ENCODE measurements around the gene COL1A2.

Gene COL1A2

DNA sequence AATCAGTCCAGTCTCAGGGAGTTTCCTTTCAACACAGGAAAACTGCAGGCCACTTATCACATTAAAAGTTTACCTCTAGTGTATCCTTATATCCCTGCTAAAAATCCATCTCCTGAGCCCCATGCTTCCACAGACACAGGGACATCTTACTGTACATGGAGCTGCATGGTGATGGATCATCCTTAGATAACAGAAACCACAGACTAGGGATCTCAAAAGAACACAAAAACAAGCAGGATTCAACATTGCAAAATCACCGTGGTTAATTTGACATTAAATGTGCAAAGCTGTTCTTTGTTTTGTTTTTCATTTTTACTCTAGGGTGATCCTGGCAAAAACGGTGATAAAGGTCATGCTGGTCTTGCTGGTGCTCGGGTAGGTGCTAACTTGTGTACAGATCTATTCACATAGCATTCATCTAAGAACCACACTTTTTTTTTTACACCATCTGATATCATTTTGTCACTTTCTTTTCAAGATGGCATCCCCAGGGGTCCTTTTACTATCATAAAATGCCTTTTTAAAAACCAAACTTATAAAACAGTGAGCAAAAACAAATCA, 18.1 kb downstream of the COL1A2 start:
- no peak for DNase-seq

DNA sequence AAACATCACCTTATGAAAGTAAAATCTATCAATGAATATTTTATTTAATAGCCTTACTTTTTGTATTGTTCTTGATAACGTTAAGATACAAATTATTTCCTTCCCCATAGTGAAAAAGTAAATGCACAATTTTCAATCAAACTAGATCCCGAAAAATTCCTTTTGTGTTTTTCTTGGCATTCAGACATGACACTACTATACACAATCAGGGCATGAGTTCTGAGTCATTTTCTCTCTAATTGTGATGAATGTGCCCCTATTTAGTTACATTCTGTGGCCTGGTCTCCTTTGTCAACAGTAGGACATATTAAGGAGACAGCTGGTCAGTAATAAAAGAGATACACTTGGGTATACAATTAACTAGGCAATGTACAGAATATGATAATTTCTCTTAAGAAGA, 19.8 kb downstream of the COL1A2 start:
- DNase-seq = no peak

DNA sequence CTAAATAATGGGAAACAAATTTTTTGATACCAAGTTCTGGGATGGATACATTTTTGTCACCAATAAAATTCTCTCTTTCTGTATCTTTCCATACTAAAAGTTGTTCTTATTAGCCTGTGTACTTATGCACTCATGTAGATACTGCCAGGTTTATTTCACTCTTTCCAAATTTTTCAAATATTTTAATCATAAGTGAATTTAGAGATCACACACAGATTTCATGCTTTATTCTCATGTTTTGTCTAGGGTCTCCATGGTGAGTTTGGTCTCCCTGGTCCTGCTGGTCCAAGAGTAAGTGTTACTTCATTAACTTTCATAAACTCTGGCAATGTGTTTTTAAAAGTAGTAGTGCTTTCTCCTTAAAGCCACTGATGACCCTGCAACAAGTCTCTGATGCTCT, 20.3 kb downstream of the COL1A2 start:
- DNase-seq = no peak

DNA sequence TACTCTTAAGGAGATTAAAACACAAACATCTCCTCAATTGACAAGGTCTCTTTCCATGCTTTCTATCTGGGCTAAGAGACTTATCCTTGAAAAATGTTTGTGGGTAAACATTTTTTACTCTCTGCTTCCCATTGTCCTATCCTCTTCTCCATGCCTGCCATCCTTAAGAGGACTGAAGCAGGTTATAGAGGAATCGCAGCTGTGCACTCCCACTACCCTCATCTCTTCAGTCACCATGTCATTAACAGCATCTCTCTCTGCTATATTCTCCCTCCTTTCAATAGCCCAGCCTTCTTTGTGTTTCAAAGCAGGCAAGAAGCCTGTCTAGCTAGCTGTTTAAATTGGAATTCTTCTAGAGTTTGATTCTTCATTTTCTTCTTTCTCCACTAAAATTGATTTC, 22.6 kb downstream of the COL1A2 start:
- DNase-seq = no peak

- no peak for DNase-seq
Observed at GRCh38 chr7:94417901-94418300, 23.2 kb downstream of the COL1A2 start.

GRCh38 chr7:94418851-94419250, 24.2 kb downstream of the COL1A2 start:
- no peak for DNase-seq

DNA sequence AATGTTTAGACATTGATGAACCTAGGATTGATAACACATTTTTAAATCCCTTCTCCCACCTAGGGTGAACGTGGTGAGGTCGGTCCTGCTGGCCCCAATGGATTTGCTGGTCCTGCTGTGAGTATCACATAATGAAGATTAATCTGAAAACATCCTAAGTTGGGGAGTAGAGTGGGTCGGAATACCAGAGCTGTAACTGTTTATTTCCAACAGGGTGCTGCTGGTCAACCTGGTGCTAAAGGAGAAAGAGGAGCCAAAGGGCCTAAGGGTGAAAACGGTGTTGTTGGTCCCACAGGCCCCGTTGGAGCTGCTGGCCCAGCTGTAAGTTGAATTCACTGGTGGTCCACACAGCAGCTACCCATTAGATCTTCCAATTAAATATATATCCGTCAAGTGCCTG, 25.6 kb downstream of the COL1A2 start:
- no peak for DNase-seq

GRCh38 chr7:94421681-94422080, 27.0 kb downstream of the COL1A2 start:
- no peak for DNase-seq

- no peak for DNase-seq
Observed at GRCh38 chr7:94422136-94422535, 27.4 kb downstream of the COL1A2 start.

- DNase-seq = no peak
Observed at GRCh38 chr7:94422827-94423460, 28.2 kb downstream of the COL1A2 start.

DNA sequence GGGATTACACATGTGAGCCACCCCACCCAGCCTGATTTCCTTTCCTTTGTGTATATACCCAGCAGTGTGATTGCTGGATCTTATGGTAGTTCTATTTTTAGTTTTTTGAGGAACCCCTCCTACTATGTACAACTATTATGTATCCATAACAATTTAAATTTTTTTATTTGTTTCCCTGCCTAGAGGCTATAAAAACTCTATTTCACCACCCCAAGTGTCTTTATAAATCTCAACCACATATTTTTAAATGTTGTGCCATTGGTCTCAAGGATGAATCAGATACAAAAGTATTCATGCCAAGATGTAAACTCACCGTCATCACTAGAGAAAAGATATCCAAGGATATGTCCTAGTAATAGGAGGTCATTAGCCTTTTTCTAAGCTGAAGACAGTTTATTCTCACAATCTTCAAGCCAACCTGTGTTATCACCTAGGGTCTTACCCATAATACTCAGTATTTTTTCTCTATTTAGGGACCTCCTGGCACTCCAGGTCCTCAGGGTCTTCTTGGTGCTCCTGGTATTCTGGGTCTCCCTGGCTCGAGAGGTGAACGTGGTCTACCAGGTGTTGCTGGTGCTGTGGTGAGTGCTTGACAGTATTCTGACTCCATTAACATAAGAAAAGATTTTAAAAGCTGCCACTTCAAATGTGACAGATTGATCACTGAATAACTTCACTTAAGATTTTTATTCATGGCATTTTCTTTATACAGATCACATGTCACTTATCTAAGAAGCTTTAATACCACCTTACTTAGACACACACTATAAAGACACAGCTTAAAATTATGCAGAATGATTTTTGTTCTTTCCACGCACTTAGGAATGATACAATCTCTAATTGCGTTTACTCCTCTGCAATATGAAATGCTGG, 29.4 kb downstream of the COL1A2 start:
- DNase-seq = no peak

DNA sequence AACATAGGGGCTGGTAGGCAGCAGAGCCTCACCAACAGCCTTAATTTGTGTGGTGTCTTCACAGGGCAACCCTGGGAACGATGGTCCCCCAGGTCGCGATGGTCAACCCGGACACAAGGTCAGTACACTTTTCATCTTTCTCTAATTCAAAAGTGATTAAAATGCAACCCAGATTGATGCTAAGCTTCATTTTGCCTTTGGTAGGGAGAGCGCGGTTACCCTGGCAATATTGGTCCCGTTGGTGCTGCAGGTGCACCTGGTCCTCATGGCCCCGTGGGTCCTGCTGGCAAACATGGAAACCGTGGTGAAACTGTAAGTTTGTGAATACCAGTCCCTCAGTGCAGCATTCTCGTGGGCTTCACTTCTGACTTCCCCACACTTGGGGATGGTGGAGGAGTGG, 30.9 kb downstream of the COL1A2 start:
- no peak for DNase-seq

DNA sequence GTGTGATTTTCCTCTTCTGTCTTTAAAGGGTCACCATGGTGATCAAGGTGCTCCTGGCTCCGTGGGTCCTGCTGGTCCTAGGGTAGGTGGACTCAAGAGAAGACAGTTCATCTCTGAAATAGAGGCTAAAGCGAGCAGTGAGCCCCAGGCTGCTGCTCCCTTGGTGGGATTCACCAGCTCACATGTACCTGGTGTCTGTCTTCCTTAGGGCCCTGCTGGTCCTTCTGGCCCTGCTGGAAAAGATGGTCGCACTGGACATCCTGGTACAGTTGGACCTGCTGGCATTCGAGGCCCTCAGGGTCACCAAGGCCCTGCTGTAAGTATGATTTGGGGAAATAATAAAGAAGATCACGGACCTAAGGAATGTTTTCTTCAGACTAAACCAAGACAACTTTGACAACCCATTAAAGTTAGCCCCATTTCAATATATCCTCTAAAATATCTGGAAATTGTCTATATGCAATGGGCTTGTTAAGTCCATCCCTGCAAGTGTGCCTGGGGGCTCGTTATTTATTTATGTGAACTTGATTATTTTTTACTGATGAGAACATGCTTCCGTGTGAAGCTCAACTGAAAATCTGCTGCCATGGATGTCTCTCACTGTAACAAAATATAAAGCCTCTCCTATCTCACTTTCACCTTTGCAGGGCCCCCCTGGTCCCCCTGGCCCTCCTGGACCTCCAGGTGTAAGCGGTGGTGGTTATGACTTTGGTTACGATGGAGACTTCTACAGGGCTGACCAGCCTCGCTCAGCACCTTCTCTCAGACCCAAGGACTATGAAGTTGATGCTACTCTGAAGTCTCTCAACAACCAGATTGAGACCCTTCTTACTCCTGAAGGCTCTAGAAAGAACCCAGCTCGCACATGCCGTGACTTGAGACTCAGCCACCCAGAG, 32.5 kb downstream of the COL1A2 start:
- no peak for DNase-seq

GRCh38 chr7:94429153-94429552, 34.5 kb downstream of the COL1A2 start:
- no peak for DNase-seq

DNA sequence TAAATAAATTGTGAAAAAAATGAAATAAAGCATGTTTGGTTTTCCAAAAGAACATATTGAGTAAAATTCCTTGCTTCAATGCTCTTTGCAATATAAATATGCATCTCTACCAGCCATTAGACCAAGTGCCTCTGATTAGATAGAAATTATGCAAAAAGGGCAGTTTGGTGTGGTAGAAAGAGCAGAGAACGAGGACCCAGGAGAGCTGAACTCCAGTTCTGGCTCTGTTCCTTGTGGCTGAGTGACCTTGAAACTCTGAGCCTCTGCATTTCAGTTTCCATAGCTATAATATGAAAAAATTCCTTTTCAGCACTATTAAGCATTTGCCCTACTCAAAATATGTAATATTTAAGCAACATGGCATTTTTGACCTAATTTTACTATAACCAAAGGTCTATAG, 36.5 kb downstream of the COL1A2 start:
- no peak for DNase-seq

DNA sequence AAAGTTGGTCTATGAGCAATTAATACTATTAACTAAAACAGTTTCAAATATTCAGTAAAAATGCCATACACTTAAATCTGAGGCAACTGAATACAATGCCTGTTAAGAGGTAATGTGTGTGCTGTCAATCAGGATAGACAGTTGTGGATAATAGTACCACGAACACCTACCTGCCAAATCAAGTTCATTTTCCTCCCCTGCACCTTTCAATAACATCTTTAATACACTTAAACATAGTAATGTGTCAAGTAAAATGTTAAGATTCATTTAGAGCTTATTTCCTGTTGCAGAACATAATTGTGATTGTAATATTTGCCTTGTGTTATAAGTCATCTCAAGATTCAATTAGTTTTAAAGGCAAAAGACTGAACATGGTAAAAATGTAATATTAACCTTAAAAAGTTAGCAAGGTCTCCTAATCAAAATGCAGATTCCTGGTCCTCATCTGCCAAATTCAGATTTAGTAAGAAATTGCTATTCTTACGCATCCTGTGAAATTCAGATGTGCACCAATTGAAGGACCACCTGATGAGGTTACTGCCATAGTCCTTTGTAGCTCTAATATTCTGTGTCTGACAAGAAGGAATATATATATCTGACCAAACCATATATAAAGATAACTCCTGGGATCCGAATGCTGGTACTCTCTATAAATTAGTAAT, 37.1 kb downstream of the COL1A2 start:
- no peak for DNase-seq

GRCh38 chr7:94432281-94432670, 37.6 kb downstream of the COL1A2 start:
- DNase-seq = no peak

DNA sequence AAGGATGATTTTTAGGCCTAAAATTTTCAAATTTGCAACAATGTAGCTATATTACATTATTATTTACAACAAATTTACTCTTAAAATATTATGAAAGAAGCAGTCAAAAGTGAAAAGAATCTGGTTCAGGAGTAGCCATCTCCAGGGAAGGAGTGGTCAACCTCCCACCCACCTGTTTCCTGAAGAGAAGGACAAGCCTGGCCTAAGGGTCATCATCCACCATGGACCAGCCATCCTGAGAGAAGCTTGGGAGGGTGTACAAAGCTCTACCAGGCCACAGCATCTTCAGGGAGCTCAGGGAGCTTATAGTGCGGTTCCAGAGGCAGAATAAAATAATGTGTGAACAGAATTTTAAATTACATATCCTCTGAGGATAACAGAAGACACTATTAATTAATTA, 38.1 kb downstream of the COL1A2 start:
- no peak for DNase-seq

- no peak for DNase-seq
Observed at GRCh38 chr7:94433224-94433623, 38.5 kb downstream of the COL1A2 start.

DNA sequence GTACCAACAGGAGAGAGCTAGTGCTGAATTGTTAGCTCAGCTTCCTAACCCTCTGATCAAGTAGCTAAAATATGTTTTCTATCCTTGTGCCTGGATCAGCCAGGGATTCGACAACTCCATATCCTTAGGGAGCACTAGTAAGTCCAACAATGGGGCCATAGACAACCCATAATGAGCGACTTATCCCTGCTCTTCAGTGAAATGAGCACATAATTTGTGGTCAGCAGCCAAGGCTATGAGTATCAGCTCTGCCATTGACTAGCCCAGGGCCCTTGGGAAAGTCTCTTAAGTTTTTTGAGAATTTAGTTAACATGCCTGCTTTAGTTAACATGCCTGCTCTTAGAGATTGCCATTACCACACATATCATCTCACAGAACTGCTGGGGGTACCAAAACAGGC, 39.3 kb downstream of the COL1A2 start:
- no peak for DNase-seq

- DNase-seq = peak; percentile 7
Observed at GRCh38 chr7:94436018-94436604, 41.4 kb downstream of the COL1A2 start.

GRCh38 chr7:94436700-94437099, 42.0 kb downstream of the COL1A2 start:
- no peak for DNase-seq
